Neural cell (in vitro differentiated cells): ENCODE data around the gene AATK. TPM values are rescaled to one million over a fixed set of nuclear protein-coding genes. Genes with fewer than 3 reads are reported as not detected.

Source experiments
- H2AFZ ChIP-seq: fragments of 200-600, 300-800 bp; sonication (generic), shearing (Covaris generic); 2 replicates; pipeline ENCODE4 v1.6.0; 2014; ENCODE audit warnings: low read depth, mild to moderate bottlenecking, antibody characterized with exemption, low read length, moderate library complexity
- H3F3A ChIP-seq: fragments of 200-600 bp; shearing (Covaris generic); 2 replicates; pipeline ENCODE4 v1.6.1; 2016; ENCODE audit warnings: mild to moderate bottlenecking, moderate library complexity, mixed read lengths, antibody characterized with exemption, low read length; ENCODE audit not compliant: insufficient read depth, poor library complexity, severe bottlenecking
- H3K27ac ChIP-seq: fragments of 200-600, 300-800 bp; sonication (generic), shearing (Covaris generic); 2 replicates; pipeline ENCODE4 v1.5.1; 2014; ENCODE audit warnings: mild to moderate bottlenecking, low read length, moderate library complexity
- H3K27me3 ChIP-seq: fragments of 300-800, 200-600 bp; sonication (generic), shearing (Covaris generic); 2 replicates; pipeline ENCODE4 v1.6.0; 2014; ENCODE audit warnings: mild to moderate bottlenecking, low read depth, low read length, moderate library complexity; ENCODE audit not compliant: insufficient read depth
- H3K36me3 ChIP-seq: fragments of 300-800, 200-600 bp; sonication (generic), shearing (Covaris generic); 2 replicates; pipeline ENCODE4 v1.5.1; 2014; ENCODE audit warnings: mild to moderate bottlenecking, antibody characterized with exemption, low read length, moderate library complexity; ENCODE audit not compliant: insufficient read depth
- H3K4me2 ChIP-seq: fragments of 300-800, 200-600 bp; sonication (generic), shearing (Covaris generic); 2 replicates; pipeline ENCODE4 v1.6.0; 2014; ENCODE audit warnings: mild to moderate bottlenecking, low read length
- H3K4me3 ChIP-seq: fragments of 300-800, 200-600 bp; sonication (generic), shearing (Covaris generic); 2 replicates; pipeline ENCODE4 v1.5.1; 2014; ENCODE audit warnings: mild to moderate bottlenecking, low read length, moderate library complexity
- H3K79me2 ChIP-seq: fragments of 200-600 bp; shearing (Covaris generic); replicated peaks from 2 replicates; pipeline ENCODE4 v1.6.0; 2014; ENCODE audit warnings: mild to moderate bottlenecking, low read length, moderate library complexity; ENCODE audit not compliant: insufficient read depth
- H3K9ac ChIP-seq: fragments of 300-800, 200-600 bp; sonication (generic), shearing (Covaris generic); 2 replicates; pipeline ENCODE4 v1.6.1; 2016; ENCODE audit warnings: mild to moderate bottlenecking, low read length, mixed read lengths
- H3K9me2 ChIP-seq: fragments of 200-600 bp; shearing (Covaris generic); 2 replicates; pipeline ENCODE4 v1.6.1; 2016; ENCODE audit warnings: mild to moderate bottlenecking, low read length, mixed read lengths; ENCODE audit not compliant: insufficient read depth
- H3K9me3 ChIP-seq: fragments of 200-600, 300-800 bp; sonication (generic), shearing (Covaris generic); 2 replicates; pipeline ENCODE4 v1.6.1; 2016; ENCODE audit warnings: mild to moderate bottlenecking, mixed run types, low read length, moderate library complexity, mixed read lengths
- H4K20me1 ChIP-seq: fragments of 200-600 bp; shearing (Covaris generic); 2 replicates; pipeline ENCODE4 v1.6.1; 2016; ENCODE audit warnings: mild to moderate bottlenecking, mixed run types; ENCODE audit not compliant: insufficient read depth
- EP300 ChIP-seq: fragments of 450-650 bp; conservative IDR thresholded peaks from 2 replicates; pipeline ENCODE4 v1.6.1; 2014; ENCODE audit warnings: antibody characterized with exemption, mild to moderate bottlenecking, moderate library complexity; ENCODE audit not compliant: poor library complexity, severe bottlenecking
- EZH2 ChIP-seq: fragments of 200-600, 300-800 bp; shearing (Covaris generic), sonication (generic); IDR thresholded peaks from 2 replicates; pipeline ENCODE4 v1.6.1; 2014; ENCODE audit warnings: antibody characterized with exemption, low read length, borderline replicate concordance, mild to moderate bottlenecking; ENCODE audit not compliant: insufficient read depth, poor library complexity, severe bottlenecking
- MXI1 ChIP-seq: fragments of 450-650 bp; conservative IDR thresholded peaks from 2 replicates; pipeline ENCODE4 v1.6.1; 2014; ENCODE audit warnings: antibody characterized with exemption, mild to moderate bottlenecking; ENCODE audit not compliant: poor library complexity, severe bottlenecking
- POLR2AphosphoS5 ChIP-seq: IDR thresholded peaks from 2 replicates; pipeline ENCODE4 v1.6.1; 2012
- RAD21 ChIP-seq: fragments of 450-650 bp; conservative IDR thresholded peaks from 2 replicates; pipeline ENCODE4 v1.6.1; 2014; ENCODE audit warnings: antibody characterized with exemption, mild to moderate bottlenecking, moderate library complexity
- SMC3 ChIP-seq: fragments of 450-650 bp; conservative IDR thresholded peaks from 2 replicates; pipeline ENCODE4 v1.6.1; 2014; ENCODE audit warnings: antibody characterized with exemption, mild to moderate bottlenecking, moderate library complexity; ENCODE audit not compliant: poor library complexity
- TAF1 ChIP-seq: IDR thresholded peaks from 2 replicates; pipeline ENCODE4 v1.6.1; 2012; ENCODE audit warnings: low read depth
- polyA plus RNA-seq: library from polyadenylated mRNA; depleted of rRNA; stranded (reverse); fragments of >200 nt; gene quantifications from 2 replicates; pipeline ENCODE4 v1.2.3, GENCODE V29; 2014
- TF ChIP-seq, protein P1 (sequence below): IDR thresholded peaks from 2 replicates; pipeline ENCODE4 v1.6.1; 2012; ENCODE audit warnings: borderline replicate concordance
- TF ChIP-seq, protein P2 (sequence below): fragments of 450-650 bp; IDR thresholded peaks from 2 replicates; pipeline ENCODE4 v1.5.1; 2014; ENCODE audit warnings: antibody characterized with exemption, mild to moderate bottlenecking, moderate library complexity; ENCODE audit not compliant: poor library complexity, severe bottlenecking

The AATK gene
- polyA plus RNA-seq, 1 donor from 2014 or later: 11.1 TPM

- TF ChIP-seq, protein P1, sequence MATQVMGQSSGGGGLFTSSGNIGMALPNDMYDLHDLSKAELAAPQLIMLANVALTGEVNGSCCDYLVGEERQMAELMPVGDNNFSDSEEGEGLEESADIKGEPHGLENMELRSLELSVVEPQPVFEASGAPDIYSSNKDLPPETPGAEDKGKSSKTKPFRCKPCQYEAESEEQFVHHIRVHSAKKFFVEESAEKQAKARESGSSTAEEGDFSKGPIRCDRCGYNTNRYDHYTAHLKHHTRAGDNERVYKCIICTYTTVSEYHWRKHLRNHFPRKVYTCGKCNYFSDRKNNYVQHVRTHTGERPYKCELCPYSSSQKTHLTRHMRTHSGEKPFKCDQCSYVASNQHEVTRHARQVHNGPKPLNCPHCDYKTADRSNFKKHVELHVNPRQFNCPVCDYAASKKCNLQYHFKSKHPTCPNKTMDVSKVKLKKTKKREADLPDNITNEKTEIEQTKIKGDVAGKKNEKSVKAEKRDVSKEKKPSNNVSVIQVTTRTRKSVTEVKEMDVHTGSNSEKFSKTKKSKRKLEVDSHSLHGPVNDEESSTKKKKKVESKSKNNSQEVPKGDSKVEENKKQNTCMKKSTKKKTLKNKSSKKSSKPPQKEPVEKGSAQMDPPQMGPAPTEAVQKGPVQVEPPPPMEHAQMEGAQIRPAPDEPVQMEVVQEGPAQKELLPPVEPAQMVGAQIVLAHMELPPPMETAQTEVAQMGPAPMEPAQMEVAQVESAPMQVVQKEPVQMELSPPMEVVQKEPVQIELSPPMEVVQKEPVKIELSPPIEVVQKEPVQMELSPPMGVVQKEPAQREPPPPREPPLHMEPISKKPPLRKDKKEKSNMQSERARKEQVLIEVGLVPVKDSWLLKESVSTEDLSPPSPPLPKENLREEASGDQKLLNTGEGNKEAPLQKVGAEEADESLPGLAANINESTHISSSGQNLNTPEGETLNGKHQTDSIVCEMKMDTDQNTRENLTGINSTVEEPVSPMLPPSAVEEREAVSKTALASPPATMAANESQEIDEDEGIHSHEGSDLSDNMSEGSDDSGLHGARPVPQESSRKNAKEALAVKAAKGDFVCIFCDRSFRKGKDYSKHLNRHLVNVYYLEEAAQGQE: no peak
- TF ChIP-seq EP300 (no peak), POLR2AphosphoS5 (no peak)
Measured at GRCh38 chr17:81109957-81110356, 56.1 kb downstream of the AATK start (continued).

GRCh38 chr17:81108220-81108619 is 57.8 kb downstream of the AATK start:
- H2AFZ ChIP-seq: no peak overlapping the region
- no peaks in the 10 kb centered on the region for H3K9me3 ChIP-seq
- no peaks in the 10 kb centered on the region for H3K36me3 ChIP-seq
- no peak overlapping the region for H3K4me3 ChIP-seq
- no peaks in the 10 kb centered on the region for H3K9me2 ChIP-seq
- H3K27ac ChIP-seq: no peak overlapping the region
- no peaks in the 10 kb centered on the region for H4K20me1 ChIP-seq
- H3K9ac ChIP-seq: no peak overlapping the region
- no peaks in the 10 kb centered on the region for H3F3A ChIP-seq
- H3K4me2 ChIP-seq: no peak overlapping the region
- TF ChIP-seq EP300 (no peak), RAD21 (no peak), TAF1 (no peak), MXI1 (no peak), SMC3 (no peak), EZH2 (no peak), POLR2AphosphoS5 (no peak)
- TF ChIP-seq, protein P2, sequence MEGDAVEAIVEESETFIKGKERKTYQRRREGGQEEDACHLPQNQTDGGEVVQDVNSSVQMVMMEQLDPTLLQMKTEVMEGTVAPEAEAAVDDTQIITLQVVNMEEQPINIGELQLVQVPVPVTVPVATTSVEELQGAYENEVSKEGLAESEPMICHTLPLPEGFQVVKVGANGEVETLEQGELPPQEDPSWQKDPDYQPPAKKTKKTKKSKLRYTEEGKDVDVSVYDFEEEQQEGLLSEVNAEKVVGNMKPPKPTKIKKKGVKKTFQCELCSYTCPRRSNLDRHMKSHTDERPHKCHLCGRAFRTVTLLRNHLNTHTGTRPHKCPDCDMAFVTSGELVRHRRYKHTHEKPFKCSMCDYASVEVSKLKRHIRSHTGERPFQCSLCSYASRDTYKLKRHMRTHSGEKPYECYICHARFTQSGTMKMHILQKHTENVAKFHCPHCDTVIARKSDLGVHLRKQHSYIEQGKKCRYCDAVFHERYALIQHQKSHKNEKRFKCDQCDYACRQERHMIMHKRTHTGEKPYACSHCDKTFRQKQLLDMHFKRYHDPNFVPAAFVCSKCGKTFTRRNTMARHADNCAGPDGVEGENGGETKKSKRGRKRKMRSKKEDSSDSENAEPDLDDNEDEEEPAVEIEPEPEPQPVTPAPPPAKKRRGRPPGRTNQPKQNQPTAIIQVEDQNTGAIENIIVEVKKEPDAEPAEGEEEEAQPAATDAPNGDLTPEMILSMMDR: no peak
- TF ChIP-seq, protein P1: no peak
- no peaks in the 10 kb centered on the region for H3K27me3 ChIP-seq
- no peaks in the 10 kb centered on the region for H3K79me2 ChIP-seq
